ENCODE measurements around the gene CREB5.

Gene CREB5

GRCh38 chr7:28677668-28678067 is 265.4 kb downstream of the CREB5 start:
- H3K4me3 ChIP-seq = no peak overlapping the region
- H3K9me3 ChIP-seq = no peaks in the 10 kb centered on the region
- no peaks in the 10 kb centered on the region for H3K36me3 ChIP-seq (replicated peaks)
- in situ Hi-C loops (cut with MboI; ENCODE audit: low sequenced_read_pairs) = no loop called here
- DNase-seq (ENCODE audit: low spot score in 2 of 2) = no peak
- H3K27me3 ChIP-seq (ENCODE audit: low read depth) = no peaks in the 10 kb centered on the region; the same call in 1 of the 2 replicates
- H3K4me1 ChIP-seq = no peaks in the 10 kb centered on the region

GRCh38 chr7:28678431-28678965 is 266.2 kb downstream of the CREB5 start:
- Histone ChIP-seq H3K27me3 (ENCODE audit: low read depth) (no peaks in the 10 kb centered on the region; the same call in 1 of the 2 replicates), H3K36me3 (replicated peaks) (no peaks in the 10 kb centered on the region), H3K4me3 (no peak overlapping the region), H3K9me3 (no peaks in the 10 kb centered on the region), H3K4me1 (no peaks in the 10 kb centered on the region)
- in situ Hi-C loops (cut with MboI; ENCODE audit: low sequenced_read_pairs) = no loop called here
- no peak for DNase-seq (ENCODE audit: low spot score in 2 of 2)

- no peaks in the 10 kb centered on the region for H3K36me3 ChIP-seq (replicated peaks)
- in situ Hi-C loops (cut with MboI; ENCODE audit: low sequenced_read_pairs) = no loop called here
- no peak for DNase-seq (ENCODE audit: low spot score in 2 of 2)
- H3K27me3 ChIP-seq (ENCODE audit: low read depth) = no peaks in the 10 kb centered on the region; the same call in 1 of the 2 replicates
- no peaks in the 10 kb centered on the region for H3K9me3 ChIP-seq
- no peak overlapping the region for H3K4me3 ChIP-seq
- peaks cover 3% of the 10 kb centered on the region; the same call in 1 of the 2 replicates for H3K4me1 ChIP-seq
These were observed 269.5 kb downstream of the CREB5 start for GRCh38 chr7:28681693-28682310.

- Histone ChIP-seq H3K4me1 (peaks cover 3% of the 10 kb centered on the region; the same call in 1 of the 2 replicates), H3K4me3 (no peak overlapping the region), H3K27me3 (ENCODE audit: low read depth) (no peaks in the 10 kb centered on the region; the same call in 1 of the 2 replicates), H3K9me3 (no peaks in the 10 kb centered on the region), H3K36me3 (replicated peaks) (no peaks in the 10 kb centered on the region)
- in situ Hi-C loops (cut with MboI; ENCODE audit: low sequenced_read_pairs) = no loop called here
- no peak for DNase-seq (ENCODE audit: low spot score in 2 of 2)
These were observed 270.5 kb downstream of the CREB5 start for GRCh38 chr7:28682801-28683200.

GRCh38 chr7:28684650-28685241 is 272.4 kb downstream of the CREB5 start:
- Histone ChIP-seq H3K27me3 (ENCODE audit: low read depth) (no peaks in the 10 kb centered on the region; the same call in 1 of the 2 replicates), H3K4me3 (no peak overlapping the region), H3K9me3 (no peaks in the 10 kb centered on the region), H3K4me1 (peaks cover 3% of the 10 kb centered on the region; the same call in 1 of the 2 replicates), H3K36me3 (replicated peaks) (no peaks in the 10 kb centered on the region)
- DNase-seq (ENCODE audit: low spot score in 2 of 2) = no peak
- in situ Hi-C loops (cut with MboI; ENCODE audit: low sequenced_read_pairs) = no loop called here

- Histone ChIP-seq H3K36me3 (replicated peaks) (no peaks in the 10 kb centered on the region), H3K4me1 (peaks cover 3% of the 10 kb centered on the region; the same call in 1 of the 2 replicates), H3K4me3 (no peak overlapping the region), H3K9me3 (no peaks in the 10 kb centered on the region), H3K27me3 (ENCODE audit: low read depth) (no peaks in the 10 kb centered on the region; the same call in 1 of the 2 replicates)
- in situ Hi-C loops (cut with MboI; ENCODE audit: low sequenced_read_pairs) = no loop called here
- DNase-seq (ENCODE audit: low spot score in 2 of 2) = no peak
These were observed 272.9 kb downstream of the CREB5 start for GRCh38 chr7:28685242-28685643.

GRCh38 chr7:28685644-28686417 is 273.5 kb downstream of the CREB5 start:
- peak; percentile 65 to 80 for DNase-seq (ENCODE audit: low spot score in 2 of 2)

GRCh38 chr7:28686418-28686800 is 274.1 kb downstream of the CREB5 start:
- Histone ChIP-seq H3K4me1 (peaks cover 3% of the 10 kb centered on the region; the same call in 1 of the 2 replicates), H3K27me3 (ENCODE audit: low read depth) (no peaks in the 10 kb centered on the region; the same call in 1 of the 2 replicates), H3K4me3 (no peak overlapping the region), H3K9me3 (no peaks in the 10 kb centered on the region), H3K36me3 (replicated peaks) (no peaks in the 10 kb centered on the region)
- DNase-seq (ENCODE audit: low spot score in 2 of 2) = no peak
- in situ Hi-C loops (cut with MboI; ENCODE audit: low sequenced_read_pairs) = no loop called here

More at GRCh38 chr7:28685644-28686417, 273.5 kb downstream of the CREB5 start:
- Histone ChIP-seq H3K4me1 (peaks cover 3% of the 10 kb centered on the region; the same call in 1 of the 2 replicates), H3K9me3 (no peaks in the 10 kb centered on the region), H3K4me3 (no peak overlapping the region), H3K27me3 (ENCODE audit: low read depth) (no peaks in the 10 kb centered on the region; the same call in 1 of the 2 replicates), H3K36me3 (replicated peaks) (no peaks in the 10 kb centered on the region)
- in situ Hi-C loops (cut with MboI; ENCODE audit: low sequenced_read_pairs) = no loop called here

GRCh38 chr7:28687537-28687936 is 275.2 kb downstream of the CREB5 start:
- peaks cover 3% of the 10 kb centered on the region; the same call in 1 of the 2 replicates for H3K4me1 ChIP-seq
- no peak overlapping the region for H3K4me3 ChIP-seq
- no peaks in the 10 kb centered on the region for H3K36me3 ChIP-seq (replicated peaks)
- H3K9me3 ChIP-seq = no peaks in the 10 kb centered on the region
- no peak for DNase-seq (ENCODE audit: low spot score in 2 of 2)
- no peaks in the 10 kb centered on the region; the same call in 1 of the 2 replicates for H3K27me3 ChIP-seq (ENCODE audit: low read depth)
- in situ Hi-C loops (cut with MboI; ENCODE audit: low sequenced_read_pairs) = no loop called here

- DNase-seq (ENCODE audit: low spot score in 2 of 2) = no peak
- no peaks in the 10 kb centered on the region for H3K9me3 ChIP-seq
- H3K4me1 ChIP-seq = peaks cover 3% of the 10 kb centered on the region; the same call in 1 of the 2 replicates
- no peak overlapping the region for H3K4me3 ChIP-seq
- no peaks in the 10 kb centered on the region for H3K27me3 ChIP-seq (ENCODE audit: low read depth)
- no peaks in the 10 kb centered on the region for H3K36me3 ChIP-seq (replicated peaks)
- in situ Hi-C loops (cut with MboI; ENCODE audit: low sequenced_read_pairs) = no loop called here
These were observed 275.9 kb downstream of the CREB5 start for GRCh38 chr7:28688174-28688573.

GRCh38 chr7:28688651-28689050 is 276.3 kb downstream of the CREB5 start:
- Histone ChIP-seq H3K27me3 (ENCODE audit: low read depth) (no peaks in the 10 kb centered on the region), H3K4me1 (peaks cover 3% of the 10 kb centered on the region; the same call in 1 of the 2 replicates), H3K36me3 (replicated peaks) (no peaks in the 10 kb centered on the region), H3K9me3 (no peaks in the 10 kb centered on the region), H3K4me3 (no peak overlapping the region)
- in situ Hi-C loops (cut with MboI; ENCODE audit: low sequenced_read_pairs) = no loop called here
- DNase-seq (ENCODE audit: low spot score in 2 of 2) = no peak

- no peaks in the 10 kb centered on the region for H3K9me3 ChIP-seq
- H3K27me3 ChIP-seq (ENCODE audit: low read depth) = no peaks in the 10 kb centered on the region
- H3K36me3 ChIP-seq (replicated peaks) = no peaks in the 10 kb centered on the region
- no peak overlapping the region for H3K4me3 ChIP-seq
- DNase-seq (ENCODE audit: low spot score in 2 of 2) = no peak
- in situ Hi-C loops (cut with MboI; ENCODE audit: low sequenced_read_pairs) = no loop called here
- H3K4me1 ChIP-seq = peaks cover 8% of the 10 kb centered on the region
These were observed 283.3 kb downstream of the CREB5 start for GRCh38 chr7:28695300-28696295.
